Gastroesophageal sphincter (tissue), 4 donors: ENCODE measurements around the gene LYST. TPM values are rescaled to one million over a fixed set of nuclear protein-coding genes. Genes with fewer than 3 reads are reported as not detected.

Source experiments
- ATAC-seq: fragments of 150-250 bp; one replicate; pipeline ENCODE4 v1.9.1; 2016; ENCODE audit warnings: mild to moderate bottlenecking, moderate library complexity
- H3K27ac ChIP-seq, 4 donors: fragments of 200-600 bp; sonication (generic) in 3 of 4; 1 replicate in 3 of 4; 2 replicates in 1 of 4; pipeline ENCODE4 v1.5.1; 2016 to 2019
- H3K27me3 ChIP-seq: fragments of 200-600 bp; sonication (generic); one replicate; pipeline ENCODE4 v1.5.1; 2019
- H3K36me3 ChIP-seq, 2 donors: fragments of 200-600 bp; sonication (generic); one replicate each; pipeline ENCODE4 v1.5.1; 2019; ENCODE audit warnings: control low read depth in 1 of 2
- H3K4me1 ChIP-seq, 3 donors: fragments of 200-600 bp; sonication (generic); 1 replicate in 2 of 3; 2 replicates in 1 of 3; pipeline ENCODE4 v1.5.1; 2016 to 2019; ENCODE audit warnings: control low read depth in 2 of 3
- H3K4me3 ChIP-seq, 2 donors: fragments of 200-600 bp; sonication (generic); one replicate each; pipeline ENCODE4 v1.5.1; 2019; ENCODE audit warnings: mild to moderate bottlenecking in 1 of 2, moderate library complexity in 1 of 2
- H3K9me3 ChIP-seq, 3 donors: fragments of 200-600 bp; sonication (generic); one replicate each; pipeline ENCODE4 v1.5.1; 2017 to 2019; ENCODE audit warnings: control low read depth in 2 of 3
- CTCF ChIP-seq, 4 experiments: fragments of 200-600 bp in 2 of 4; fragments of 450-650 bp in 2 of 4; sonication (generic) in 1 of 4; IDR thresholded peaks; one replicate each; pipeline ENCODE4 v1.5.1; 2017 to 2019; ENCODE audit warnings: antibody characterized with exemption in 4 of 4, mild to moderate bottlenecking in 2 of 4, moderate library complexity in 2 of 4
- EP300 ChIP-seq: sonication (generic); formaldehyde crosslinking; IDR thresholded peaks from one replicate; pipeline ENCODE4 v1.6.1; 2017; ENCODE audit warnings: antibody characterized with exemption, mild to moderate bottlenecking
- POLR2A ChIP-seq, 2 donors: fragments of 450-650 bp; IDR thresholded peaks; one replicate each; pipeline ENCODE4 v1.6.1; 2017; ENCODE audit warnings: antibody characterized with exemption in 2 of 2, mild to moderate bottlenecking in 2 of 2, moderate library complexity in 1 of 2
- POLR2AphosphoS5 ChIP-seq: sonication (generic); formaldehyde crosslinking; IDR thresholded peaks from one replicate; pipeline ENCODE4 v1.6.1; 2017; ENCODE audit warnings: antibody characterized with exemption
- WGBS, 2 donors: methylation state at CpG; one replicate each; pipeline ENCODE4 v1.1.5; 2018; ENCODE audit warnings: low coverage in 1 of 2; 5-methylcytosine and 5-hydroxymethylcytosine counted together
- total RNA-seq, 4 donors: library from RNA; depleted of rRNA; stranded (reverse); fragments of >200 nt; gene quantifications; one replicate each; pipeline ENCODE4 v1.1.0, GENCODE V29; 2016

LYST gene
- total RNA-seq, 4 donors from 2014 or later, result 27.4 to 63.5 (median 31.4) TPM

- H3K36me3 ChIP-seq, result peaks cover 4 to 88% of the 10 kb centered on the region in 2 donors
- no peak overlapping the region for H3K4me3 ChIP-seq
- ATAC-seq, result no peak
These were observed 144.7 kb downstream of the LYST start for GRCh38 chr1:235721982-235722381.

GRCh38 chr1:235720544-235720943 is 146.2 kb downstream of the LYST start:
- H3K9me3 ChIP-seq, result no peaks in the 10 kb centered on the region
- 81 to 91% methylated on average over 4 of the region's 4 CpGs for WGBS, 2 donors
- no peak for ATAC-seq
- no peaks in the 10 kb centered on the region for H3K27me3 ChIP-seq
- TF ChIP-seq POLR2A (IDR thresholded peaks at IDR 0.05) (no peak), EP300 (no peak), CTCF (IDR thresholded peaks at IDR 0.05) (no peak), POLR2AphosphoS5 (no peak)
- no peaks in the 10 kb centered on the region for H3K4me1 ChIP-seq
- H3K36me3 ChIP-seq, result peaks cover 4 to 93% of the 10 kb centered on the region in 2 donors
- no peak overlapping the region for H3K4me3 ChIP-seq
- H3K27ac ChIP-seq, result no peak overlapping the region

More at GRCh38 chr1:235721982-235722381, 144.7 kb downstream of the LYST start:
- Histone ChIP-seq H3K27ac (no peak overlapping the region), H3K9me3 (no peaks in the 10 kb centered on the region), H3K27me3 (no peaks in the 10 kb centered on the region), H3K4me1 (no peaks in the 10 kb centered on the region)
- no peak for TF ChIP-seq POLR2AphosphoS5
- 89 to 91% methylated on average over 4 of the region's 4 CpGs for WGBS, 2 donors

- Histone ChIP-seq H3K4me1 (no peaks in the 10 kb centered on the region), H3K27ac (no peak overlapping the region), H3K27me3 (no peaks in the 10 kb centered on the region), H3K9me3 (no peaks in the 10 kb centered on the region), H3K36me3 (peaks cover 0 to 88% of the 10 kb centered on the region in 2 donors), H3K4me3 (no peak overlapping the region)
- no peak for ATAC-seq
- TF ChIP-seq CTCF (IDR thresholded peaks at IDR 0.05), result no peak
- TF ChIP-seq EP300, result no peak
- no peak for TF ChIP-seq POLR2A (IDR thresholded peaks at IDR 0.05)
- no peak for TF ChIP-seq POLR2AphosphoS5
- 96% methylated on average over 4 of the region's 4 CpGs for WGBS, 2 donors
These were observed 152.4 kb downstream of the LYST start for GRCh38 chr1:235714205-235714897.

GRCh38 chr1:235712812-235713211 is 153.9 kb downstream of the LYST start:
- no peak for ATAC-seq
- Histone ChIP-seq H3K9me3 (no peaks in the 10 kb centered on the region), H3K4me1 (no peaks in the 10 kb centered on the region), H3K4me3 (no peak overlapping the region), H3K27me3 (no peaks in the 10 kb centered on the region), H3K27ac (no peak overlapping the region), H3K36me3 (peaks cover 0 to 91% of the 10 kb centered on the region in 2 donors)
- TF ChIP-seq CTCF (IDR thresholded peaks at IDR 0.05) (no peak), POLR2AphosphoS5 (no peak), POLR2A (IDR thresholded peaks at IDR 0.05) (no peak), EP300 (no peak)
- 92 to 100% methylated on average over 1 of the region's 1 CpG for WGBS, 2 donors

- no peaks in the 10 kb centered on the region for H3K27me3 ChIP-seq
- TF ChIP-seq POLR2AphosphoS5, result no peak
- 42% methylated on average over 3 of the region's 3 CpGs; no CpG with 5 or more reads in 1 of the 2 donors for WGBS, 2 donors
- H3K4me1 ChIP-seq, result no peaks in the 10 kb centered on the region
- peaks cover 0 to 95% of the 10 kb centered on the region in 2 donors for H3K36me3 ChIP-seq
- H3K27ac ChIP-seq, result no peak overlapping the region
- H3K4me3 ChIP-seq, result no peak overlapping the region
- ATAC-seq, result no peak
- H3K9me3 ChIP-seq, result no peaks in the 10 kb centered on the region
These were observed 156.0 kb downstream of the LYST start for GRCh38 chr1:235710687-235711086.

GRCh38 chr1:235709018-235709417 is 157.7 kb downstream of the LYST start:
- no peak for TF ChIP-seq POLR2A (IDR thresholded peaks at IDR 0.05)
- Histone ChIP-seq H3K36me3 (peaks cover 0 to 95% of the 10 kb centered on the region in 2 donors), H3K4me1 (no peaks in the 10 kb centered on the region), H3K27me3 (no peaks in the 10 kb centered on the region), H3K9me3 (no peaks in the 10 kb centered on the region), H3K4me3 (no peak overlapping the region), H3K27ac (no peak overlapping the region)
- WGBS, 2 donors, result 70 to 89% methylated on average over 4 to 11 of the region's 11 CpGs
- ATAC-seq, result no peak
